Breast epithelium (tissue), 3 donors: ENCODE results near the gene TSPEAR.

ENCODE experiments used
- POLR2A ChIP-seq: fragments of 450-650 bp; IDR thresholded peaks from one replicate; pipeline ENCODE4 v1.6.1; 2016; ENCODE audit warnings: antibody characterized with exemption, mild to moderate bottlenecking, moderate library complexity
- POLR2AphosphoS5 ChIP-seq, 3 donors: sonication (generic); formaldehyde crosslinking; IDR thresholded peaks; one replicate each; pipeline ENCODE4 v1.6.1; 2017; ENCODE audit warnings: antibody characterized with exemption in 3 of 3
- TF ChIP-seq, protein P1 (sequence below), 3 donors: fragments of 450-650 bp; IDR thresholded peaks; one replicate each; pipeline ENCODE4 v1.5.1; 2016 to 2017; ENCODE audit warnings: antibody characterized with exemption in 3 of 3, mild to moderate bottlenecking in 3 of 3, moderate library complexity in 3 of 3

DNA sequence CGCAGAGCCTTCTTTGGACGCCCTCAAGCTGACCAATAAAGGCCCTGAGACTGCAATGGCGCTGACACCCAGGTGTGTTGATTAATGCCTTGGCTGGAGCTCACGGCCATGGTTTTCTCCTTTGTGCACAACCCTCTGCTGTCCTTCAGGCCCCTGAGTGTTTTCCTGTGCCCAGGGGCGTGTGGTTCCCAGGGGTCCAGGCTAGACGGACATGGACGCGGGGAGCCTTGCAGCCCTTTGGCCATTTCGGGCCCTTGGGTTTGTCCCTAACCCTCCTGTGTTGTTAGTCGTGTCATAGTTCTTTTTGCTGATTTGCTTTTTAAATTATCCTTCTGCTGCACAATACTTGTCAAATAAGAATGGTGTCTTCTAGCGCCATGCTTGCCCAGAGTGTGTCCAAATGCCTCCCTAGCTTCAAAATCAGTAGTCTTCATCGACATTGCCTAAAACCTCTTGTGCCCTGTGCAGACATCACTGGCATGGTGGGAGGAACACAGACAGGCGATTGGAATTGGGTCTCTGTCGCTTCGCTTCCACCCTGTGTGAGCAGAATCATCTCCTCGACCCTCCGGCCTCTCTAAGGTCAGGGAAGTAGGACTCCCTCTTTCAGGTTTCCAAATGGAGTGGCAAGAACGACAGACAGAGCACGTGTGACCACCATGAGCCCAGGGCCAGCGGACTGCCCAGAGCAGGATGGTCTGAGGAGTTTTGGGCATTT, 135.9 kb downstream of the TSPEAR start:
- TF ChIP-seq POLR2AphosphoS5 (IDR thresholded peaks at IDR 0.05) (no peak), POLR2A (no peak)
- TF ChIP-seq, protein P1, sequence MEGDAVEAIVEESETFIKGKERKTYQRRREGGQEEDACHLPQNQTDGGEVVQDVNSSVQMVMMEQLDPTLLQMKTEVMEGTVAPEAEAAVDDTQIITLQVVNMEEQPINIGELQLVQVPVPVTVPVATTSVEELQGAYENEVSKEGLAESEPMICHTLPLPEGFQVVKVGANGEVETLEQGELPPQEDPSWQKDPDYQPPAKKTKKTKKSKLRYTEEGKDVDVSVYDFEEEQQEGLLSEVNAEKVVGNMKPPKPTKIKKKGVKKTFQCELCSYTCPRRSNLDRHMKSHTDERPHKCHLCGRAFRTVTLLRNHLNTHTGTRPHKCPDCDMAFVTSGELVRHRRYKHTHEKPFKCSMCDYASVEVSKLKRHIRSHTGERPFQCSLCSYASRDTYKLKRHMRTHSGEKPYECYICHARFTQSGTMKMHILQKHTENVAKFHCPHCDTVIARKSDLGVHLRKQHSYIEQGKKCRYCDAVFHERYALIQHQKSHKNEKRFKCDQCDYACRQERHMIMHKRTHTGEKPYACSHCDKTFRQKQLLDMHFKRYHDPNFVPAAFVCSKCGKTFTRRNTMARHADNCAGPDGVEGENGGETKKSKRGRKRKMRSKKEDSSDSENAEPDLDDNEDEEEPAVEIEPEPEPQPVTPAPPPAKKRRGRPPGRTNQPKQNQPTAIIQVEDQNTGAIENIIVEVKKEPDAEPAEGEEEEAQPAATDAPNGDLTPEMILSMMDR (IDR thresholded peaks at IDR 0.05) = no peak
